HepG2 (cell line): ENCODE results near the gene PRM3. TPM values are rescaled to one million over a fixed set of nuclear protein-coding genes. Genes with fewer than 3 reads are reported as not detected.
A peak's percentile ranks its signal among the peaks of the same experiment; 100 is the strongest.

ENCODE experiments used
- ARID2 ChIP-seq: sonication (generic); formaldehyde crosslinking; IDR thresholded peaks from 2 replicates; pipeline ENCODE4 v1.8.1; 2022; ENCODE audit warnings: mild to moderate bottlenecking, missing genetic modification reagents, borderline replicate concordance
- CEBPG ChIP-seq: IDR thresholded peaks from 2 replicates; pipeline ENCODE4 v1.6.1; 2016
- FIP1L1 ChIP-seq: fragments of 200-400 bp; formaldehyde crosslinking; IDR thresholded peaks from 2 replicates; pipeline ENCODE4 v1.6.1; 2018; ENCODE audit warnings: low read depth, mild to moderate bottlenecking, low read length, moderate library complexity, borderline replicate concordance; ENCODE audit not compliant: insufficient read depth
- GATAD1 ChIP-seq: IDR thresholded peaks from 2 replicates; pipeline ENCODE4 v1.6.1; 2016; ENCODE audit warnings: missing genetic modification reagents, missing compliant biosample characterization
- MAF1 ChIP-seq: sonication (generic); formaldehyde crosslinking; IDR thresholded peaks from 2 replicates; pipeline ENCODE4 v1.5.0; 2020; ENCODE audit warnings: missing genetic modification reagents, borderline replicate concordance
- NCOR1 ChIP-seq: fragments of 200-600 bp; sonication (generic); IDR thresholded peaks from 2 replicates; pipeline ENCODE4 v1.7.0; 2017; ENCODE audit warnings: antibody characterized with exemption, low read length, borderline replicate concordance
- SAP130 ChIP-seq: IDR thresholded peaks from 2 replicates; pipeline ENCODE4 v1.6.1; 2016; ENCODE audit warnings: low read depth
- TFDP1 ChIP-seq: IDR thresholded peaks from 2 replicates; pipeline ENCODE4 v1.6.1; 2016; ENCODE audit warnings: missing compliant biosample characterization, missing genetic modification reagents, borderline replicate concordance
- TIGD3 ChIP-seq: sonication (generic); formaldehyde crosslinking; IDR thresholded peaks from 2 replicates; pipeline ENCODE4 v1.5.1; 2020; ENCODE audit warnings: mild to moderate bottlenecking, missing genetic modification reagents, borderline replicate concordance
- ZBTB1 ChIP-seq: sonication (generic); formaldehyde crosslinking; IDR thresholded peaks from 2 replicates; pipeline ENCODE4 v1.4.0; 2020; ENCODE audit warnings: missing genetic modification reagents, borderline replicate concordance
- ZBTB39 ChIP-seq: sonication (generic); formaldehyde crosslinking; IDR thresholded peaks from 2 replicates; pipeline ENCODE4 v1.5.0; 2020; ENCODE audit warnings: missing genetic modification reagents
- ZNF142 ChIP-seq: sonication (generic); formaldehyde crosslinking; IDR thresholded peaks from 2 replicates; pipeline ENCODE4 v1.4.0; 2020; ENCODE audit warnings: missing genetic modification reagents
- polyA plus RNA-seq, 8 experiments: library from polyadenylated mRNA; depleted of rRNA in 3 of 8; stranded (reverse) in 7 of 8; unstranded in 1 of 8; fragments of >200 nt; fragmentation: Illumina TruSeq in 4 of 8; extraction: Trizol in 4 of 8; gene quantifications; 2 replicates each; pipeline versions ENCODE4 v1.2.1 to v1.2.3, GENCODE V29; 2011 to 2016; ENCODE audit warnings: low read depth in 4 of 8, missing spikeins in 1 of 8, mixed read lengths in 1 of 8; ENCODE audit not compliant: insufficient read depth in 1 of 8
- total RNA-seq, 5 experiments: library from RNA; depleted of rRNA; stranded (reverse); fragments of >200 nt; fragmentation: Illumina TruSeq; extraction: Trizol; gene quantifications; 2 replicates each; pipeline ENCODE4 v1.2.3, GENCODE V29; 2016; ENCODE audit warnings: low read depth in 1 of 5

Gene PRM3
- total and polyA plus RNA-seq, 2 of the 13 experiments (the other 11 are each of a cell fraction or from before 2014, with no cell fraction given), result not detected

GRCh38 chr16:11273721-11274324 is 394 bp upstream of the PRM3 start (continued):
- TF ChIP-seq ZBTB39 (CRISPR knock-in tag) (no peak), ARID2 (no peak), ZNF142 (CRISPR knock-in tag) (0 out of 2 replicates have a peak, but pooled peaks have one; percentile 71), SAP130 (peak; percentile 52), CEBPG (CRISPR knock-in tag) (peak; percentile 92), NCOR1 (peak; percentile 26; the same call in 1 of the 2 replicates), GATAD1 (peak; percentile 30; the same call in 1 of the 2 replicates), TFDP1 (CRISPR knock-in tag) (peak; percentile 43; the same call in 1 of the 2 replicates), MAF1 (CRISPR knock-in tag) (no peak), FIP1L1 (no peak), ZBTB1 (CRISPR knock-in tag) (no peak), TIGD3 (0 out of 2 replicates have a peak, but pooled peaks have one; percentile 30)
